Activated B cell treated with CpG ODN at 0.5 μM for 24 hours (primary cell): ENCODE results near the gene INPP5A. TPM values are rescaled to one million over a fixed set of nuclear protein-coding genes. Genes with fewer than 3 reads are reported as not detected.

ENCODE experiments used
- ATAC-seq: fragments of 200-7000 bp; cut with Tn5 transposase; one replicate; pipeline ENCODE4 v1.10.0; 2021; ENCODE audit warnings: low read depth, mild to moderate bottlenecking, moderate library complexity
- CTCF ChIA-PET: fragments of 350-600 bp; sonication (Branson Sonifier 250); formaldehyde crosslinking; loops from one replicate; lab custom pipeline; 2021; ENCODE audit warnings: antibody characterized with exemption; lab: Charles Lee
- POLR2A ChIA-PET: fragments of 350-600 bp; sonication (Branson Sonifier 250); formaldehyde crosslinking; loops from one replicate; lab custom pipeline; 2021; ENCODE audit warnings: antibody characterized with exemption; lab: Charles Lee
- DNase-seq: peaks from one replicate; pipeline ENCODE4 v3.0.0; 2022
- H3K27ac Mint-ChIP-seq: one replicate; pipeline ENCODE4 v1.8.0; 2020; ENCODE audit warnings: mixed read lengths
- H3K27me3 Mint-ChIP-seq: one replicate; pipeline ENCODE4 v1.8.0; 2021; ENCODE audit warnings: mixed read lengths
- H3K36me3 Mint-ChIP-seq: one replicate; pipeline ENCODE4 v1.8.0; 2021; ENCODE audit warnings: low read depth, mixed read lengths
- H3K4me1 Mint-ChIP-seq: one replicate; pipeline ENCODE4 v1.8.0; 2021; ENCODE audit warnings: mixed read lengths
- H3K4me3 Mint-ChIP-seq: one replicate; pipeline ENCODE4 v1.8.0; 2020; ENCODE audit warnings: mild to moderate bottlenecking, mixed read lengths
- H3K9me3 Mint-ChIP-seq: one replicate; pipeline ENCODE4 v1.8.0; 2020; ENCODE audit warnings: mixed read lengths
- CTCF ChIP-seq: fragments of 200-600 bp; IDR thresholded peaks from one replicate; pipeline ENCODE4 v1.8.0; 2022; ENCODE audit warnings: antibody characterized with exemption, mild to moderate bottlenecking
- intact Hi-C: fragments of 100-400 bp; cut with micrococcal nuclease; formaldehyde crosslinking; loops from one replicate; pipeline ENCODE4 v1.15.1; 2024
- total RNA-seq: library from RNA; stranded (reverse); gene quantifications from 2 replicates; pipeline ENCODE4 v1.2.3, GENCODE V29; 2022

INPP5A gene
- total RNA-seq, 1 donor from 2014 or later = 24.9 TPM

DNA sequence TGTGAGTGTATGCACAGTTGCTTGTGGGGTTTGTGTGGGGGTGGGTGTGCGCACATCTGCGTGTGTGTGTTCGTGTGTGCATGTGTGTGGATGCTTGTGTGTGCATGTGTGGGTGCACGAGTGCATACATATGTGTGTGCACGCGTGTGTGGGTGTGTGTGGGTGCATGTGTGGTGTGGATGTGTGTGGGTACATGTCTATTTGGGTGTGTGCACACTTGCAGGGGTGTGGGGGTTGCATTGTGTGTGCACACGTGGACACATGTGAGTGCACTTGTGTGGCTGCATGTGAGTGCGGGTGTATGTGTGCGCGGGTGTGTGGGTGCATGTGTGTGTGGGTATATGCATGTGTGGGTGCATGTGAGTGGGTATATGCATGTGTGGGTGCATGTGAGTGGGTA is 174.7 kb downstream of the INPP5A start:
- H3K4me3 Mint-ChIP-seq = no peak overlapping the region
- DNase-seq (no peak), ATAC-seq (no peak)
- no peaks in the 10 kb centered on the region for H3K4me1 Mint-ChIP-seq
- TF ChIP-seq CTCF = no peak
- POLR2A ChIA-PET = no interaction called here
- CTCF ChIA-PET = no interaction called here
- H3K27ac Mint-ChIP-seq = no peak overlapping the region
- intact Hi-C loops = no loop called here
- no peaks in the 10 kb centered on the region for H3K9me3 Mint-ChIP-seq
- peaks cover 72% of the 10 kb centered on the region for H3K36me3 Mint-ChIP-seq
- H3K27me3 Mint-ChIP-seq = no peaks in the 10 kb centered on the region

GRCh38 chr10:132712743-132713142 is 175.2 kb downstream of the INPP5A start:
- CTCF ChIA-PET = no interaction called here
- intact Hi-C loops = no loop called here
- Mint-ChIP-seq H3K4me3 (no peak overlapping the region), H3K9me3 (no peaks in the 10 kb centered on the region), H3K27ac (no peak overlapping the region), H3K36me3 (peaks cover 68% of the 10 kb centered on the region), H3K4me1 (no peaks in the 10 kb centered on the region), H3K27me3 (no peaks in the 10 kb centered on the region)
- TF ChIP-seq CTCF = no peak
- POLR2A ChIA-PET = no interaction called here
- ATAC-seq (no peak), DNase-seq (no peak)

GRCh38 chr10:132713421-132714095 is 176.0 kb downstream of the INPP5A start:
- no peak overlapping the region for H3K4me3 Mint-ChIP-seq

DNA sequence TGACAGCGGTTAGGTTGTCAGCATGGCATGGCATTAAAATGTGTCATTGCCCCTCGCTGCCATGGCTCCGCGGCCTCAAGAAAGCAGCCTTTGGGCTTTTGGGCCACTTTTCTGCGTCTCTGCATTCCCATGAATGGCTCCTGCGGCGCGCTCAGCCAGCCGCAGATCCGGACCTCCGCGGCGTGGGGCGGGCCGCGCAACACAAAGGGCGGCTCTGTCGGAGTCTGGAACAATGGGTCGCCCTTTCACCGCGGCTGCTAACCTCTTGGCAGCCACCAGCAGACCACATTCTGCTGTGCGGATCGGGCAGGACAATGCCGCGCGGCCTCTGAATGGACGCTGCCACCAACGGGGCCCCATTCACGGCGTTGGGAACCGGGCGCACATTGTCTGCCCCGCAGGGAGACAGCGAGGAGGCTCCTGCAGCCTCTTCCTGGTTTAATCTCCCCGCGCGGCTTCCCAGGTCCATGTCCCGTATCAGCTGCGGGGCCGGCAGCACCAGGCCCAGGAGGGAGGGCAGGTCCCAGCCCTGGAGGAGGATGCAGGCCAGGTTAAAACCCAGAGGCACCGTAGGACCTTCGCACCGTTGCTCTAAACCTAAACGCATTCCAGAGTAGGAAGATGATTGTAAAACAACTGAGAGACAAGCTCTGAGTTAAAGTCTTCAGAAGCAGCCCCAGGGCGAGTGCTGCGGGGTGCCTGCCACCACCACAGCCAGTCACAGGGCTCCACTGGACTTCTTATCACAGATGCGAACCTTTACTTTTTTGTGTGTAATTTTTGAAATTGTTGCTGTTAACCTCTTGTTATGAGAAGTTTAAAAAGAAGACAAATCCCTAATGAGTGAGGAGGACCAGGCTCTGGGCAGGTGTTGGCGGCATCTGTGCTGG is 176.8 kb downstream of the INPP5A start:
- Mint-ChIP-seq H3K27me3 (no peaks in the 10 kb centered on the region), H3K9me3 (no peaks in the 10 kb centered on the region), H3K4me1 (no peaks in the 10 kb centered on the region), H3K36me3 (peaks cover 56% of the 10 kb centered on the region), H3K27ac (no peak overlapping the region), H3K4me3 (no peak overlapping the region)
- intact Hi-C loops = no loop called here
- POLR2A ChIA-PET = no interaction called here
- ATAC-seq = no peak
- no peak for TF ChIP-seq CTCF
- DNase-seq = no peak
- CTCF ChIA-PET = no interaction called here

More at GRCh38 chr10:132713421-132714095, 176.0 kb downstream of the INPP5A start:
- DNase-seq (no peak), ATAC-seq (no peak)
- TF ChIP-seq CTCF = no peak
- Mint-ChIP-seq H3K27ac (no peak overlapping the region), H3K27me3 (no peaks in the 10 kb centered on the region), H3K4me1 (no peaks in the 10 kb centered on the region), H3K9me3 (no peaks in the 10 kb centered on the region), H3K36me3 (peaks cover 60% of the 10 kb centered on the region)
- intact Hi-C loops = no loop called here
- CTCF ChIA-PET = no interaction called here
- POLR2A ChIA-PET = no interaction called here
